H1 (cell line): ENCODE data around the gene TAF13. TPM values are rescaled to one million over a fixed set of nuclear protein-coding genes. Genes with fewer than 3 reads are reported as not detected.

Source experiments
- CTCF ChIA-PET: fragments of 300-600 bp; sonication (Branson Sonifier 250); formaldehyde crosslinking; loops from one replicate; lab custom pipeline; 2021; ENCODE audit not compliant: partially characterized antibody; lab: Charles Lee
- POLR2A ChIA-PET: fragments of 300-600 bp; sonication (Branson Sonifier 250); formaldehyde crosslinking; loops from one replicate; lab custom pipeline; 2021; ENCODE audit warnings: inconsistent platforms; ENCODE audit not compliant: partially characterized antibody; lab: Charles Lee
- DNase-seq, 2 experiments: peaks; one replicate each; pipeline versions ENCODE4 v3.0.0 to v3.0.0-alpha.2; 2010 to 2022; ENCODE audit warnings: low spot score in 2 of 2, low read depth in 1 of 2, mixed read lengths in 1 of 2
- FAIRE-seq: peaks from 2 replicates; lab custom pipeline; 2011; peaks lifted over from hg19 to GRCh38; lab: Jason Lieb, UNC
- H2AFZ ChIP-seq: 2 replicates; pipeline ENCODE4 v1.8.1; 2012; ENCODE audit warnings: low read length, inconsistent platforms
- H2AK5ac ChIP-seq: 2 replicates; pipeline ENCODE4 v1.6.1; 2013; ENCODE audit warnings: low read depth, low read length
- H2BK120ac ChIP-seq: replicated peaks from 2 replicates; pipeline ENCODE3; 2013; ENCODE audit warnings: low read depth, low read length, inconsistent platforms
- H2BK12ac ChIP-seq: 2 replicates; pipeline ENCODE4 v1.6.1; 2013; ENCODE audit warnings: low read depth, low read length
- H2BK15ac ChIP-seq: 2 replicates; pipeline ENCODE4 v1.6.1; 2013; ENCODE audit warnings: low read length
- H2BK20ac ChIP-seq: 2 replicates; pipeline ENCODE4 v1.6.1; 2013; ENCODE audit warnings: low read length
- H2BK5ac ChIP-seq: 2 replicates; pipeline ENCODE4 v1.6.1; 2013; ENCODE audit warnings: low read depth, low read length
- H3K14ac ChIP-seq: 2 replicates; pipeline ENCODE4 v1.6.1; 2013; ENCODE audit warnings: inconsistent platforms; ENCODE audit not compliant: insufficient read length
- H3K18ac ChIP-seq: 2 replicates; pipeline ENCODE4 v1.6.1; 2013; ENCODE audit warnings: low read length; ENCODE audit errors: extremely low read depth
- H3K23ac ChIP-seq: 2 replicates; pipeline ENCODE4 v1.6.1; 2013; ENCODE audit warnings: inconsistent platforms; ENCODE audit not compliant: insufficient read length
- H3K23me2 ChIP-seq: 2 replicates; pipeline ENCODE4 v1.6.1; 2013; ENCODE audit warnings: low read depth, low read length
- H3K27ac ChIP-seq: 2 replicates; pipeline ENCODE4 v1.6.1; 2011; ENCODE audit warnings: low read depth, low read length, inconsistent platforms
- H3K27me3 ChIP-seq, 4 experiments: replicated peaks in 1 of 4; 1 replicate in 1 of 4; 2 replicates in 3 of 4; pipeline versions ENCODE4 v1.6.1 to v1.8.1; 2011 to 2013; ENCODE audit warnings: low read length in 3 of 4, mild to moderate bottlenecking in 3 of 4, inconsistent platforms in 2 of 4, mixed read lengths in 2 of 4, moderate library complexity in 1 of 4; ENCODE audit not compliant: control insufficient read depth in 3 of 4, insufficient read depth in 3 of 4; ENCODE audit errors: extremely low read depth in 1 of 4
- H3K36me3 ChIP-seq, 4 experiments: 2 replicates each; pipeline versions ENCODE4 v1.6.1 to v1.8.1; 2011 to 2013; ENCODE audit warnings: mild to moderate bottlenecking in 4 of 4, low read length in 3 of 4, moderate library complexity in 2 of 4, control low read depth in 1 of 4, inconsistent platforms in 1 of 4; ENCODE audit not compliant: insufficient read depth in 4 of 4, control insufficient read depth in 2 of 4
- H3K4ac ChIP-seq: replicated peaks from 2 replicates; pipeline ENCODE3; 2013; ENCODE audit warnings: low read length, low read depth, mixed read lengths, inconsistent platforms; ENCODE audit not compliant: insufficient read length
- H3K4me1 ChIP-seq, 4 experiments: replicated peaks in 1 of 4; 1 replicate in 1 of 4; 2 replicates in 3 of 4; pipeline versions ENCODE4 v1.6.1 to v1.8.1; 2011 to 2013; ENCODE audit warnings: low read length in 3 of 4, inconsistent platforms in 2 of 4, mixed read lengths in 1 of 4; ENCODE audit not compliant: insufficient read depth in 4 of 4, control insufficient read depth in 3 of 4
- H3K4me2 ChIP-seq, 2 experiments: 2 replicates each; pipeline versions ENCODE4 v1.6.1 to v1.8.1; 2011 to 2013; ENCODE audit warnings: low read depth in 2 of 2, low read length in 2 of 2, control low read depth in 1 of 2, inconsistent platforms in 1 of 2, mild to moderate bottlenecking in 1 of 2; ENCODE audit not compliant: insufficient read depth in 1 of 2
- H3K4me3 ChIP-seq, 4 experiments: fragments of 200-600, 300-600 bp in 1 of 4; sonication (generic), shearing (Covaris generic), sonication (Bioruptor Twin) in 1 of 4; 2 replicates each; pipeline versions ENCODE4 v1.5.1 to v1.8.1; 2011 to 2016; ENCODE audit warnings: low read length in 4 of 4, low read depth in 3 of 4, control low read depth in 2 of 4, inconsistent platforms in 2 of 4, mild to moderate bottlenecking in 2 of 4, mixed read lengths in 1 of 4, moderate library complexity in 1 of 4; ENCODE audit not compliant: insufficient read depth in 2 of 4; ENCODE audit errors: extremely low read depth in 1 of 4
- H3K56ac ChIP-seq: replicated peaks from 2 replicates; pipeline ENCODE3; 2013; ENCODE audit warnings: low read depth, mild to moderate bottlenecking, mixed read lengths, low read length, inconsistent platforms; ENCODE audit not compliant: insufficient read length
- H3K79me1 ChIP-seq: 2 replicates; pipeline ENCODE4 v1.6.1; 2013; ENCODE audit warnings: low read depth, low read length, control low read depth
- H3K79me2 ChIP-seq, 2 experiments: 2 replicates each; pipeline versions ENCODE4 v1.6.1 to v1.8.1; 2012 to 2013; ENCODE audit warnings: low read length in 2 of 2, mild to moderate bottlenecking in 2 of 2, inconsistent platforms in 1 of 2; ENCODE audit not compliant: insufficient read depth in 2 of 2, control insufficient read depth in 1 of 2
- H3K9ac ChIP-seq, 4 experiments: replicated peaks in 1 of 4; 1 replicate in 1 of 4; 2 replicates in 3 of 4; pipeline versions ENCODE4 v1.6.1 to v1.8.1; 2011 to 2013; ENCODE audit warnings: low read depth in 3 of 4, low read length in 3 of 4, control low read depth in 2 of 4, mild to moderate bottlenecking in 2 of 4, moderate library complexity in 2 of 4, inconsistent platforms in 1 of 4; ENCODE audit errors: extremely low read depth in 1 of 4
- H3K9me3 ChIP-seq, 2 experiments: 2 replicates each; pipeline versions ENCODE4 v1.6.1 to v1.8.1; 2012 to 2013; ENCODE audit warnings: mild to moderate bottlenecking in 2 of 2, moderate library complexity in 2 of 2, control low read depth in 1 of 2, inconsistent platforms in 1 of 2, low read depth in 1 of 2, low read length in 1 of 2, mixed read lengths in 1 of 2; ENCODE audit not compliant: insufficient read depth in 2 of 2
- H4K20me1 ChIP-seq, 2 experiments: replicated peaks in 1 of 2; 2 replicates each; pipeline versions ENCODE3 to v1.8.1; 2011 to 2013; ENCODE audit warnings: inconsistent platforms in 2 of 2, low read length in 2 of 2, mild to moderate bottlenecking in 1 of 2; ENCODE audit not compliant: insufficient read depth in 2 of 2, control insufficient read depth in 1 of 2
- H4K5ac ChIP-seq: 2 replicates; pipeline ENCODE4 v1.6.1; 2013; ENCODE audit warnings: low read length, low read depth, mixed read lengths, inconsistent platforms; ENCODE audit not compliant: insufficient read length
- H4K8ac ChIP-seq: 2 replicates; pipeline ENCODE4 v1.8.0; 2013; ENCODE audit warnings: mild to moderate bottlenecking, moderate library complexity, low read length, inconsistent platforms; ENCODE audit not compliant: insufficient read depth; ENCODE audit errors: extremely low read depth
- H4K91ac ChIP-seq: replicated peaks from 2 replicates; pipeline ENCODE3; 2013; ENCODE audit warnings: low read length, mixed read lengths, inconsistent platforms; ENCODE audit not compliant: insufficient read length
- JUND ChIP-seq: IDR thresholded peaks from 2 replicates; pipeline ENCODE4 v1.6.1; 2011; ENCODE audit warnings: mild to moderate bottlenecking, improper control_type of control experiment, low read length
- NRF1 ChIP-seq: IDR thresholded peaks from 2 replicates; pipeline ENCODE4 v1.6.1; 2011; ENCODE audit warnings: mild to moderate bottlenecking, low read depth, low read length, improper control_type of control experiment
- RFX5 ChIP-seq: IDR thresholded peaks from 2 replicates; pipeline ENCODE4 v1.6.1; 2011; ENCODE audit warnings: low read depth, low read length, improper control_type of control experiment, borderline replicate concordance
- SP4 ChIP-seq: IDR thresholded peaks from 2 replicates; pipeline ENCODE4 v1.6.1; 2012; ENCODE audit warnings: low read length, inconsistent platforms
- TAF7 ChIP-seq: optimal IDR thresholded peaks from 2 replicates; pipeline ENCODE3; 2011; ENCODE audit warnings: low read depth, mild to moderate bottlenecking, inconsistent platforms, low read length, moderate library complexity, borderline replicate concordance
- WGBS, 2 experiments: shearing (Covaris generic) in 1 of 2; methylation state at CpG; one replicate each; pipeline versions ENCODE4 v1.1.6 to v1.1.7; 2013 to 2015; ENCODE audit warnings: low lambda C conversion rate in 2 of 2, mixed read lengths in 2 of 2, inconsistent platforms in 1 of 2, low coverage in 1 of 2, missing lambda C conversion rate in 1 of 2; ENCODE audit not compliant: insufficient replicate concordance in 2 of 2, insufficient coverage in 1 of 2, insufficient read length in 1 of 2; ENCODE audit errors: extremely low coverage in 1 of 2, missing lambda C conversion rate in 1 of 2; 5-methylcytosine and 5-hydroxymethylcytosine counted together
- polyA plus RNA-seq, 7 experiments: library from polyadenylated mRNA; depleted of rRNA in 3 of 7; stranded (reverse) in 5 of 7; unstranded in 2 of 7; fragments of >200 nt in 5 of 7; fragments of 200-250 nt in 2 of 7; gene quantifications; 1 replicate in 5 of 7; 2 replicates in 1 of 7; 4 replicates in 1 of 7; pipeline versions ENCODE4 v1.2.1 to v1.2.3, GENCODE V29; 2011 to 2013; ENCODE audit warnings: missing spikeins in 2 of 7, mixed read lengths in 2 of 7
- total RNA-seq: library from RNA; stranded (reverse); fragmentation: NEBNext Ultra II Directional; extraction: Animal tissue kit (Norgen Biotek cat#: 25700); gene quantifications from 2 replicates; pipeline ENCODE4 v1.2.1, GENCODE V29; 2021

Gene TAF13
- total and polyA plus RNA-seq, 2 of the 8 experiments (the other 6 are each of a cell fraction or from before 2014, with no cell fraction given), result 13.1 to 41.7 TPM

DNA sequence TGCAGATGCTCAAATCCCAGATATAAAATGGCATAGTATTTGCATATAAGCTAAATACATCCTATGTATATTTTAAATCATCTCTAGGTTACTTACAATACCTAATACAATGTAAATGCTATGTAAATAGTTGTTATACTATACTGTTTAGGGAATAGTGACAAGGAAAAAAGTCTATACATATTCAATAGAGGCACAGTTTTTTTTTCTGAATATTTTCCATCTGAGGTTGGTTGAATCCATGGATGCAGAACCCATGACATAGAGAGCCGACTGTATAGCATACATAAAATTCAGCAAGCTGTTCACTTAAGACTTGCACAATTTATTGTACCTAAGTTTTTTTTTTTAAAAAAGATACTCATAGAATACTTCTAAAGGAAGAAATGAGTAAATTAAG is 6.5 kb downstream of the TAF13 start:
- H3K79me2 ChIP-seq, result peaks cover 0 to 12% of the 10 kb centered on the region in 2 experiments; a peak in 2 of 4 replicates
- no peak overlapping the region for H2BK120ac ChIP-seq
- H3K9me3 ChIP-seq, result peaks cover 0 to 8% of the 10 kb centered on the region in 2 experiments; a peak in 1 of 4 replicates
- no peak overlapping the region for H3K14ac ChIP-seq
- H3K4me2 ChIP-seq, result no peak overlapping the region
- H3K23me2 ChIP-seq, result no peaks in the 10 kb centered on the region
- H4K91ac ChIP-seq, result no peak overlapping the region
- no peak overlapping the region for H3K27ac ChIP-seq
- ChIA-PET CTCF (interaction anchor here (0.5 to 1.8 kb wide), 4 partner anchors 13 to 41 kb away, joined by 3 to 4 read pairs (median 4); no protein-coding TSS in a partner anchor), POLR2A (interaction anchor here (1.6 to 1.7 kb wide), 2 partner anchors 8 to 34 kb away, joined by 4 to 9 read pairs; no protein-coding TSS in a partner anchor)
- H2BK5ac ChIP-seq, result no peak overlapping the region
- no peaks in the 10 kb centered on the region for H3K27me3 ChIP-seq
- peaks cover 0 to 27% (median 4%) of the 10 kb centered on the region in 4 experiments; a peak in 5 of 8 replicates for H3K36me3 ChIP-seq
- no peak overlapping the region for H2BK12ac ChIP-seq
- no peaks in the 10 kb centered on the region for H4K20me1 ChIP-seq
- no peak overlapping the region for H2BK15ac ChIP-seq
- no peak overlapping the region for H3K4me3 ChIP-seq
- H4K8ac ChIP-seq, result no peak overlapping the region
- H2AFZ ChIP-seq, result no peak overlapping the region
- H2BK20ac ChIP-seq, result no peak overlapping the region
- no peak for FAIRE-seq
- H3K56ac ChIP-seq, result no peak overlapping the region
- no peak overlapping the region for H3K9ac ChIP-seq
- no peak overlapping the region for H3K18ac ChIP-seq
- H3K4ac ChIP-seq, result no peak overlapping the region
- 88% methylated on average over 1 of the region's 1 CpG; no CpG with 5 or more reads in 1 of the 2 experiments for WGBS, 2 experiments
- H2AK5ac ChIP-seq, result no peak overlapping the region
- TF ChIP-seq TAF7, result no peak
- no peak for TF ChIP-seq RFX5
- TF ChIP-seq NRF1, result no peak
- no peak for TF ChIP-seq SP4
- TF ChIP-seq JUND, result no peak
- H3K23ac ChIP-seq, result no peak overlapping the region
- DNase-seq, result no peak
- 0 out of 2 replicates have a peak, but pooled peaks cover 3% of the 10 kb centered on the region for H3K79me1 ChIP-seq
- no peaks in the 10 kb centered on the region for H3K4me1 ChIP-seq
- no peak overlapping the region for H4K5ac ChIP-seq
